IPS-NIHi7 (cell line): ENCODE data around the gene SULT6B1.

Source experiments
- DNase-seq: peaks from one replicate; pipeline ENCODE4 v3.0.0; 2012; ENCODE audit warnings: mixed read lengths; ENCODE audit errors: extremely low spot score

Gene SULT6B1

GRCh38 chr2:37153224-37153623 lies 35.2 kb downstream of the SULT6B1 start:
- no peak for DNase-seq

- no peak for DNase-seq
Measured at GRCh38 chr2:37149626-37150322, 38.7 kb downstream of the SULT6B1 start.

GRCh38 chr2:37148325-37148724 lies 40.1 kb downstream of the SULT6B1 start:
- no peak for DNase-seq

GRCh38 chr2:37146062-37146461 lies 42.4 kb downstream of the SULT6B1 start:
- no peak for DNase-seq

GRCh38 chr2:37143974-37144373 lies 44.5 kb downstream of the SULT6B1 start:
- no peak for DNase-seq

GRCh38 chr2:37142546-37142945 lies 45.9 kb downstream of the SULT6B1 start:
- DNase-seq, result no peak

- DNase-seq, result no peak
Measured at GRCh38 chr2:37132914-37133313, 55.6 kb downstream of the SULT6B1 start.

- no peak for DNase-seq
Measured at GRCh38 chr2:37125416-37125815, 63.1 kb downstream of the SULT6B1 start.

GRCh38 chr2:37119157-37119556 lies 69.3 kb downstream of the SULT6B1 start:
- no peak for DNase-seq
